Prostate gland (tissue), 2 donors: Measurements from ENCODE around the gene NUMB.

ENCODE experiments used
- POLR2AphosphoS5 ChIP-seq: sonication (generic); formaldehyde crosslinking; IDR thresholded peaks from one replicate; pipeline ENCODE4 v1.6.1; 2017; ENCODE audit warnings: antibody characterized with exemption
- TF ChIP-seq, protein P1 (sequence below), 4 experiments: fragments of 200-600 bp in 2 of 4; fragments of 450-650 bp in 2 of 4; sonication (generic) in 2 of 4; IDR thresholded peaks; 1 replicate in 3 of 4; 2 replicates in 1 of 4; pipeline ENCODE4 v1.5.1; 2016 to 2019; ENCODE audit warnings: antibody characterized with exemption in 4 of 4, mild to moderate bottlenecking in 2 of 4, moderate library complexity in 2 of 4

DNA sequence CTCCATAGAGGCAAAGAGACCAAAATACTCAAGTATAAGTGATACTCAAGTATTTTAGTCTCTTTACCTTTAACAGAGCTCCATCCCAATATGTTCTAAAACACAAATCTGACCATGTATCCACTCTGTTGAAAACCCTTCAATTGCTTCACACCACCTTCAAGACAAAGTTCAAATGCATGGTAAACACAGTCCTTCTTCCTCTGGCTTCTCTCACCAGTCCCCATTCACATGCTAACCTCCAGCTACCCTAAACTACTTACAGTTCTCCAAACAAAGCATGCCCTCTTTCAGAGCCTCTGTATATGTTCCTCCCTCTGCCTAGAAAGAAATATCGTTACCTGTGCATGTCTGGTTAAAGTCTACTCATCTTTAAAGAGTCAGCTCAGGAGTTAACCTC lies 100.2 kb downstream of the NUMB start:
- TF ChIP-seq, protein P1, sequence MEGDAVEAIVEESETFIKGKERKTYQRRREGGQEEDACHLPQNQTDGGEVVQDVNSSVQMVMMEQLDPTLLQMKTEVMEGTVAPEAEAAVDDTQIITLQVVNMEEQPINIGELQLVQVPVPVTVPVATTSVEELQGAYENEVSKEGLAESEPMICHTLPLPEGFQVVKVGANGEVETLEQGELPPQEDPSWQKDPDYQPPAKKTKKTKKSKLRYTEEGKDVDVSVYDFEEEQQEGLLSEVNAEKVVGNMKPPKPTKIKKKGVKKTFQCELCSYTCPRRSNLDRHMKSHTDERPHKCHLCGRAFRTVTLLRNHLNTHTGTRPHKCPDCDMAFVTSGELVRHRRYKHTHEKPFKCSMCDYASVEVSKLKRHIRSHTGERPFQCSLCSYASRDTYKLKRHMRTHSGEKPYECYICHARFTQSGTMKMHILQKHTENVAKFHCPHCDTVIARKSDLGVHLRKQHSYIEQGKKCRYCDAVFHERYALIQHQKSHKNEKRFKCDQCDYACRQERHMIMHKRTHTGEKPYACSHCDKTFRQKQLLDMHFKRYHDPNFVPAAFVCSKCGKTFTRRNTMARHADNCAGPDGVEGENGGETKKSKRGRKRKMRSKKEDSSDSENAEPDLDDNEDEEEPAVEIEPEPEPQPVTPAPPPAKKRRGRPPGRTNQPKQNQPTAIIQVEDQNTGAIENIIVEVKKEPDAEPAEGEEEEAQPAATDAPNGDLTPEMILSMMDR (IDR thresholded peaks at IDR 0.05): no peak
- no peak for TF ChIP-seq POLR2AphosphoS5
